ENCODE measurements around the gene PTPRU. TPM values are rescaled to one million over a fixed set of nuclear protein-coding genes. Genes with fewer than 3 reads are reported as not detected.
A peak's percentile ranks its signal among the peaks of the same experiment; 100 is the strongest.

Gene PTPRU
- total RNA-seq, 6 experiments from 2014 or later, result 5.6 to 8.1 (median 7.0) TPM

GRCh38 chr1:29260531-29260930 lies 24.2 kb downstream of the PTPRU start:
- H3K9me3 Mint-ChIP-seq, result no peaks in the 10 kb centered on the region
- no peak for DNase-seq
- H3K4me3 Mint-ChIP-seq, result no peak overlapping the region
- H3K4me1 Mint-ChIP-seq (ENCODE audit: low read depth), result peaks cover 12% of the 10 kb centered on the region
- no peak overlapping the region for H3K27ac Mint-ChIP-seq
- TF ChIP-seq, protein P1, sequence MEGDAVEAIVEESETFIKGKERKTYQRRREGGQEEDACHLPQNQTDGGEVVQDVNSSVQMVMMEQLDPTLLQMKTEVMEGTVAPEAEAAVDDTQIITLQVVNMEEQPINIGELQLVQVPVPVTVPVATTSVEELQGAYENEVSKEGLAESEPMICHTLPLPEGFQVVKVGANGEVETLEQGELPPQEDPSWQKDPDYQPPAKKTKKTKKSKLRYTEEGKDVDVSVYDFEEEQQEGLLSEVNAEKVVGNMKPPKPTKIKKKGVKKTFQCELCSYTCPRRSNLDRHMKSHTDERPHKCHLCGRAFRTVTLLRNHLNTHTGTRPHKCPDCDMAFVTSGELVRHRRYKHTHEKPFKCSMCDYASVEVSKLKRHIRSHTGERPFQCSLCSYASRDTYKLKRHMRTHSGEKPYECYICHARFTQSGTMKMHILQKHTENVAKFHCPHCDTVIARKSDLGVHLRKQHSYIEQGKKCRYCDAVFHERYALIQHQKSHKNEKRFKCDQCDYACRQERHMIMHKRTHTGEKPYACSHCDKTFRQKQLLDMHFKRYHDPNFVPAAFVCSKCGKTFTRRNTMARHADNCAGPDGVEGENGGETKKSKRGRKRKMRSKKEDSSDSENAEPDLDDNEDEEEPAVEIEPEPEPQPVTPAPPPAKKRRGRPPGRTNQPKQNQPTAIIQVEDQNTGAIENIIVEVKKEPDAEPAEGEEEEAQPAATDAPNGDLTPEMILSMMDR (IDR thresholded peaks at IDR 0.05), result no peak
- H3K27me3 Mint-ChIP-seq (ENCODE audit: insufficient read depth), result no peaks in the 10 kb centered on the region; the same call in none of the 2 replicates
- no peaks in the 10 kb centered on the region for H3K36me3 Mint-ChIP-seq (ENCODE audit: low read depth)

GRCh38 chr1:29264773-29265389 lies 28.6 kb downstream of the PTPRU start:
- H3K9me3 Mint-ChIP-seq, result no peaks in the 10 kb centered on the region
- H3K4me1 Mint-ChIP-seq (ENCODE audit: low read depth), result peaks cover 12% of the 10 kb centered on the region
- no peaks in the 10 kb centered on the region; the same call in 1 of the 2 replicates for H3K27me3 Mint-ChIP-seq (ENCODE audit: insufficient read depth)
- H3K36me3 Mint-ChIP-seq (ENCODE audit: low read depth), result no peaks in the 10 kb centered on the region
- DNase-seq, result peak; percentile 69
- no peak overlapping the region for H3K27ac Mint-ChIP-seq
- H3K4me3 Mint-ChIP-seq, result no peak overlapping the region
- TF ChIP-seq, protein P1 (IDR thresholded peaks at IDR 0.05), result no peak

DNA sequence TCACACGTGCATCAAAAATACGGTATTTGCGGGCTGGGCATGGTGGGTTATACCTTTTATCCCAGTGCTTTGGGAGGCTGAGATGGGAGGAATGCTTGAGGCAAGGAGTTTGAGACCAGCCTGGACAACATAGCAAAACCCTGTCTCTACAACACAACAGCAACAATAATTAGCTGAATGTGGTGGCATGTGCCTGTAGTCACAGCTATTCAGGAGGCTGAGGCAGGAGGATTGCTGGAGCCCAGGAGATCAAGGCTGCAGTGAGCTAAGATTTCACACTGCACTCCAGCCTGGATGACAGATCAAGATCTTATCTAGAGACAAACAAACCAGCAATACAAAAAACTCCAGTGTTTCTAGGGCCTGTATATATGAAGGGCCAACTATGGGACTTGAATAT lies 30.6 kb downstream of the PTPRU start:
- H3K9me3 Mint-ChIP-seq, result no peaks in the 10 kb centered on the region
- no peak overlapping the region for H3K4me3 Mint-ChIP-seq
- H3K27me3 Mint-ChIP-seq (ENCODE audit: insufficient read depth), result no peaks in the 10 kb centered on the region; the same call in 1 of the 2 replicates
- no peaks in the 10 kb centered on the region for H3K36me3 Mint-ChIP-seq (ENCODE audit: low read depth)
- TF ChIP-seq, protein P1 (IDR thresholded peaks at IDR 0.05), result no peak
- peaks cover 25% of the 10 kb centered on the region for H3K4me1 Mint-ChIP-seq (ENCODE audit: low read depth)
- no peak for DNase-seq
- H3K27ac Mint-ChIP-seq, result no peak overlapping the region

DNA sequence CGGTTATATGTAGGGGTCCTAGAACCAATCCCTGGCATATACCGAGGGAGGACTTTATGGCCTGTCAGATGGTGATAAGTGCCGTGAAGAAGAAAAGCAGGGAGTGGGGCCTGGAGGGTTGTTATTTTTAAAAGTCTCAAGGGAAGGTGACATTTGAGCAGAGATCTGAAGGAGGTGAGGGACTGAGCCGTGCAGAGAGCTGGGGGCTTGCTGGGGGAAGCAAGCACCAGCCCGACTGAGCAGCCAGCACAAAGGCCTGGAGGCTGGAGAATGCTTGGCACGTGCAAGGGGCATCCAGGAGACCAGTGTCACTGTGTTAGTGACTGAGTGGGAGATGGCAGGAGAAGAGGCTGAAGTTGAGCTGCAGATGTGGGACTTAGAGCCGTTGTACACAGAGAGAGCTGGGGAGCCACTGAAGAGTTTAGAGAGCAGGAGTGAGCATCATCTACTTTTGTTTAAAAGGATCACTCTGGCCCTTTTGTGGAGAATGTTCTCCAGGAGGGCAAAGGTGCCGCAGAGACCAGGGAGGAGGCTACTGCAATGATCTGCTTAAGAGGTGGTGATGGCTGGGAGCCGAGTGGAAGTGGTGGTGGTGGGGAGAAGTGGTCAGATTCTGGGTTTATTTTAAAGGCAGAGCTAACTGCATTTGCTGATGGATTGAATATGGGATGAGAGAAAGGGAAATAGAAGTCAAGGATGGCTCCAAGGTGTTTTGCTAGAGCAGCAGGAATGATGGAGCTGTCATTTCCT lies 31.2 kb downstream of the PTPRU start:
- DNase-seq, result no peak
- TF ChIP-seq, protein P1 (IDR thresholded peaks at IDR 0.05), result no peak
- Mint-ChIP-seq H3K27me3 (ENCODE audit: insufficient read depth) (no peaks in the 10 kb centered on the region; the same call in 1 of the 2 replicates), H3K9me3 (no peaks in the 10 kb centered on the region), H3K4me1 (ENCODE audit: low read depth) (peaks cover 31% of the 10 kb centered on the region), H3K36me3 (ENCODE audit: low read depth) (no peaks in the 10 kb centered on the region), H3K27ac (no peak overlapping the region), H3K4me3 (no peak overlapping the region)

DNA sequence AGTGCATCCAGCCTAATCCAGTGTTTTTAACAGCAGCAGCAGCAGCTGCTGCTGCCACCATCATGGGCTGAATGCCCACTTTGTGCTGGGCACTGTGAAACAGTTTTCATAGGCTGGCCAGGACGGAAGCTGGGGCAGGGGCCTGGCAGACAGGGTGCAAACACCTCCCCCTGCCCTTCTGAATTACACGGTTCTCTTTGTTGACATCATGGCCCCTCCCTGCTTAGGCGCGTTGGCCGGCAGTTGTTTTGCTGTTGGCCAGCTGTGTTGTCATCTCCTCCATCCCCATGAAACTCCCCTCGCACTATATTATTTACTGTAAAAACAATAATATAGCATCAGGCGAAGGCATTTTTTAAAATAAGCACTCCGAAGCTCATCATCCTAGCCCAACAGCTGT lies 33.1 kb downstream of the PTPRU start:
- no peaks in the 10 kb centered on the region for H3K9me3 Mint-ChIP-seq
- H3K4me1 Mint-ChIP-seq (ENCODE audit: low read depth), result peaks cover 32% of the 10 kb centered on the region
- DNase-seq, result no peak
- H3K4me3 Mint-ChIP-seq, result no peak overlapping the region
- no peaks in the 10 kb centered on the region for H3K36me3 Mint-ChIP-seq (ENCODE audit: low read depth)
- H3K27ac Mint-ChIP-seq, result no peak overlapping the region
- TF ChIP-seq, protein P1 (IDR thresholded peaks at IDR 0.05), result no peak
- no peaks in the 10 kb centered on the region; the same call in 1 of the 2 replicates for H3K27me3 Mint-ChIP-seq (ENCODE audit: insufficient read depth)

Data from HFFc6 (cell line).